HFF-Myc (cell line): ENCODE data around the gene CXCR4.
"Not testable (repeated sequence)": the region's sequence is repeated elsewhere in the genome, so short reads cannot be mapped to it uniquely, and the experiment has no call there.

ENCODE experiments used
- DNase-seq: peaks from one replicate; pipeline ENCODE4 v3.0.0-alpha.2; 2011; ENCODE audit warnings: low read depth; ENCODE audit errors: extremely low read depth
- H3K4me3 ChIP-seq: replicated peaks from 2 replicates; pipeline ENCODE4 v1.5.1; 2011; ENCODE audit warnings: low read depth, mild to moderate bottlenecking, control low read depth, low read length
- TF ChIP-seq, protein P1 (sequence below): IDR thresholded peaks from 2 replicates; pipeline ENCODE4 v1.5.1; 2012; ENCODE audit warnings: mild to moderate bottlenecking, low read depth, low read length, control low read depth; ENCODE audit errors: missing control alignments

The CXCR4 gene

DNA sequence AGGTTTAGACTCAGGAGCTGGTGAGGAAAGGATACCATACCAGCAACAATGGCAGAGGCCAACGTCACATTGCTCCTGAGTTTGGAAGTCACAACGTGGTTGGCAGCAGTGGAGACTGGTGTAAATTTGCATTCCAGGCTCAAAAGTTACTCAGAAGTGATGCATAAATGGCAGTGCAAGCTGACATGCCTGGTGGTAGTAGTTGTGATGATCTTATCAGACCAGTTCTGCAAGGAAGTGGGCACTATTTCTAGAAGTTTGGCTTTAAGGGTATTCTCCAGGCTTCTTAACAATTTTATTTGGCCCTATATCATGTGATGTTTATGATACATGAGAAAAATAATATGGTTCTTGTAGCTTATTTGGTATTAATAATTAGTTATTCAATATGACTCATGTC is 37.8 kb downstream of the CXCR4 start:
- DNase-seq, result no peak
- no peak overlapping the region for H3K4me3 ChIP-seq
- TF ChIP-seq, protein P1, sequence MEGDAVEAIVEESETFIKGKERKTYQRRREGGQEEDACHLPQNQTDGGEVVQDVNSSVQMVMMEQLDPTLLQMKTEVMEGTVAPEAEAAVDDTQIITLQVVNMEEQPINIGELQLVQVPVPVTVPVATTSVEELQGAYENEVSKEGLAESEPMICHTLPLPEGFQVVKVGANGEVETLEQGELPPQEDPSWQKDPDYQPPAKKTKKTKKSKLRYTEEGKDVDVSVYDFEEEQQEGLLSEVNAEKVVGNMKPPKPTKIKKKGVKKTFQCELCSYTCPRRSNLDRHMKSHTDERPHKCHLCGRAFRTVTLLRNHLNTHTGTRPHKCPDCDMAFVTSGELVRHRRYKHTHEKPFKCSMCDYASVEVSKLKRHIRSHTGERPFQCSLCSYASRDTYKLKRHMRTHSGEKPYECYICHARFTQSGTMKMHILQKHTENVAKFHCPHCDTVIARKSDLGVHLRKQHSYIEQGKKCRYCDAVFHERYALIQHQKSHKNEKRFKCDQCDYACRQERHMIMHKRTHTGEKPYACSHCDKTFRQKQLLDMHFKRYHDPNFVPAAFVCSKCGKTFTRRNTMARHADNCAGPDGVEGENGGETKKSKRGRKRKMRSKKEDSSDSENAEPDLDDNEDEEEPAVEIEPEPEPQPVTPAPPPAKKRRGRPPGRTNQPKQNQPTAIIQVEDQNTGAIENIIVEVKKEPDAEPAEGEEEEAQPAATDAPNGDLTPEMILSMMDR, result no peak

DNA sequence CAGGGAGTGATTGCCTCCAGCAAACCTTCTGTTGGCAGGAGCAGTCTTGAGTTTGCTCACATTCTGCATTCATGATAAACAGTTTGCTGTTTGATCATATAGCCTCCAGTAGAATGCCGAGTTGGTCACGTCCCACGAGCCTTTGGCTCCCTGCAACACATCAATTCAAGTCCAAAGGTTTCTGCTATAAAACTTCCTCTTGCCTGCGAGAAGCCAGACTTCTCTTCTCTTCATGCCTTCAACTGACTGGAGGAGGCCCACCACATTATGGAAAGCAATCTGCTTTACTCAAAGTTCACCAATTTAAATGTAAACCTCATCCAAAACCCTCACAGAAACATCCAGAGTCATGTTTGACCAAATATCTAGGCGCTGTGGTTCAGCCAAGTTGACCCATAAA is 40.8 kb downstream of the CXCR4 start:
- TF ChIP-seq, protein P1, result no peak

DNA sequence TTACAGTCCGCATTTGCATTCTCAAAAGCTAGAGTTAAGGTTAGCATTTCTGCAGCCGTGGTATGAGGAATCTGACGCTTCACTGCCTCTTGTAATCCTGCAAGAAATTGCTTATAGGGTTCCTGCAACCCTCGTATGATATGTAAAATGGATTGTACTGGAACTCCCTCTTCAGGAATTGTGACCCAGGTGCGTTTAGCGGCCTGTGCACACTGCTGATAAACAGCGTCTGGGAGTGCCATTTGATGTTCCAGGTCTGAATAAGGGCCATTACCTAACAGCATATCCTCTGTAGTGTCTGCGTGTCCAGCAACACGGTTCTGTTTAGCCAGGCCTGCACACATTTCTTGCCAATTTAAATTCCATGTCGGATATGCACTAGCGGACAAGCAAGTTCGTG is 42.5 kb downstream of the CXCR4 start:
- H3K4me3 ChIP-seq, result no peak overlapping the region
- DNase-seq, result no peak
- TF ChIP-seq, protein P1, result no peak

More for the DNA sequence above, 40.8 kb downstream of the CXCR4 start:
- H3K4me3 ChIP-seq, result no peak overlapping the region
- no peak for DNase-seq

DNA sequence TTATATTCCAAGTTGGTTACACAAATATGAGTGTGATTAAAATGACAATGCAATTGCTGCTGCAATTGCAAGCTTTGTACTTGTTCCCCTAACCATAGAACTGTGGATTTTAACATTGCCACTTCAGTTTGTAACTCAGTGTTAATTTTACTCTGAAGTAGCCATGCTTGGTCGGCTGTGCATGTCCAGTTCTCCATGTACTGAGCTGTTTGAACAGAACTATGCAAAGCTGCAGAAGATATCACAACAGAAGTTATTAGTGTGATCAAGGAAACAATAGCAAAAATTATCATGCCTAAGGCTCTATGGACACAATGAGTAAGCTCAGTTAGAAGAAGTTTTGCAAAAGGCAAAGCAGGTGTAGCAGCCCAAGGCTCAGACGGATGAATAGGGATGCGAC is 45.3 kb downstream of the CXCR4 start:
- no peak for DNase-seq
- TF ChIP-seq, protein P1, result no peak
- H3K4me3 ChIP-seq, result no peak overlapping the region

DNA sequence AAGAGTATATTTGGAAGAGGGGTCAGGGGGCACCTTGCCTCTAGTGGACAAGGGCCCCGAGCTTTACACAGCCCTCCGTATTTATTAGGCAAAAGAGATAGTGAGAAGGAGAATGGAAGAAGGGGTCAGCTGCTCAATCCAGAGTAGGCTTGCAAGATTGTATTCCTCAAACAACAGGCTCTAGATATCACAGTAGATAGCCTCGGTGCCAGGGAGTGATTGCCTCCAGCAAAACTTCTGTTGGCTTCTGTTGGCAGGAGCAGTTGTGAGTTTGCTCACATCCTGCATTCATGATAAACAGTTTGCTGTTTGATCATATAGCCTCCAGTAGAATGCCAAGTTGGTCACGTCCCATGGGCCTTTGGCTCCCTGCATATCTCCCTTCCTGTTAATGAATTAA is 46.1 kb downstream of the CXCR4 start:
- not testable (repeated sequence) for DNase-seq, H3K4me3 ChIP-seq

DNA sequence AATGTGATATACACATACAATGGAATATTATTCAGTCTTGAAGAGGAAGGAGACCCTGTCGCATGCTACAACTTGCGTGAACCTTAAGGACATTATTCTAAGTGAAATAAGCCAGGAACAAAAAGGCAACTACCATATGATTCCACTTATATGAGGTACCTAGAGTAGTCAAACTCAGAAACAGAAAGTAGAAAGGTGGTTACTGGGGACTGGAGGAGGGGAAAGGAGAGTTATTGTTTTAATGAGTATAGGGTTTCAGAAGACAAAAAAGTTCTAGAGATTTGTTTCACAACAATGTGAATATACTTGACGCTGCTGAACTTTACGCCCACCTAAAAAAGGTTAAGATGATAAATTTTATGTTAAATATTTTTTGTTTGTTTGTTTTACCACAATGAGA is 47.0 kb downstream of the CXCR4 start:
- TF ChIP-seq, protein P1, result no peak
- DNase-seq, result no peak
- no peak overlapping the region for H3K4me3 ChIP-seq

DNA sequence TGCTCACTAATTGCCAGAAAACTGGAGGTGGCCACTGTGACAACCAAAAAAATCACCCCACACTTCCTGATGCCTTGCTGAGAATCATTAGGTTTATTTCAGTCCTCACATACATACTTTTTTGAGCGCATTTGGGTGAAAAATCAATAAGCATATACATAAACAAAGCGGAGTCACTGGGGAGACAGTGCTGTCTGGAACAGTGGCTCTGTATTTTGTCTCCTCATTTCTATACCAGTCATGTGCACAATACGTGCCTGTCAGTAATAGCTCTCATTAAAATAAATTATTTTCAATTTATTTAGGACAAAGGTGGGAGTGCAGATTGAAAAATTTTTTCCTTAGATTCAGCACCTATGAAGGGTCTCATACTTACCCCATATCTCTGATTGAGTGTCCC is 48.2 kb downstream of the CXCR4 start:
- H3K4me3 ChIP-seq, result no peak overlapping the region
- no peak for DNase-seq
- TF ChIP-seq, protein P1, result no peak
